HepG2 (cell line): ENCODE results near the gene SDHAF1. TPM values are rescaled to one million over a fixed set of nuclear protein-coding genes. Genes with fewer than 3 reads are reported as not detected.

Source experiments
- ATAC-seq: fragments of 200-7000 bp; cut with Tn5 transposase; 3 replicates; pipeline ENCODE4 v1.9.1; 2020; ENCODE audit warnings: mild to moderate bottlenecking, moderate library complexity
- BruUV-seq: library from RNA; stranded (reverse); fragments of 400-500 nt; replicated peaks from 2 replicates; lab custom pipeline; 2021; lab: Mats Ljungman, UMichigan
- CTCF ChIA-PET: fragments of 300-600 bp; formaldehyde crosslinking; extraction: SDS; loops from one replicate; lab custom pipeline; 2021; ENCODE audit warnings: low total read pairs, inconsistent platforms, low intra/inter-chr PET ratio; lab: Yijun Ruan, JAX
- POLR2A ChIA-PET: fragments of 350-600 bp; sonication (Branson Sonifier 250); formaldehyde crosslinking; loops from one replicate; lab custom pipeline; 2020; ENCODE audit warnings: antibody characterized with exemption, inconsistent platforms; lab: Yijun Ruan, JAX
- DNase-seq: peaks from one replicate; pipeline ENCODE4 v3.0.0-alpha.2; 2015; ENCODE audit warnings: low spot score
- FAIRE-seq: peaks from 3 replicates; lab custom pipeline; 2011; peaks lifted over from hg19 to GRCh38; lab: Jason Lieb, UNC
- H2AFZ ChIP-seq: one replicate; pipeline ENCODE4 v1.6.1; 2011; ENCODE audit warnings: low read length, inconsistent platforms
- H3K27ac ChIP-seq: fragments of 300-600 bp; 3 replicates; pipeline ENCODE4 v1.8.0; 2011; ENCODE audit warnings: mixed run types, mild to moderate bottlenecking, mixed read lengths, low read length, inconsistent platforms; ENCODE audit not compliant: insufficient read depth; ENCODE audit errors: extremely low read length
- H3K27me3 ChIP-seq, 2 experiments: fragments of 200-600 bp in 1 of 2; 2 replicates in 1 of 2; 3 replicates in 1 of 2; pipeline versions ENCODE4 v1.6.0 to v1.8.0; 2011; ENCODE audit warnings: low read length in 2 of 2, mild to moderate bottlenecking in 2 of 2, moderate library complexity in 2 of 2, inconsistent platforms in 1 of 2; ENCODE audit not compliant: insufficient read depth in 2 of 2, control insufficient read depth in 1 of 2
- H3K36me3 ChIP-seq, 2 experiments: fragments of 200-600 bp in 1 of 2; replicated peaks in 1 of 2; 2 replicates in 1 of 2; 3 replicates in 1 of 2; pipeline versions ENCODE4 v1.5.1 to v1.8.0; 2011; ENCODE audit warnings: low read length in 2 of 2, inconsistent platforms in 1 of 2; ENCODE audit not compliant: insufficient read depth in 2 of 2, control insufficient read depth in 1 of 2
- H3K4me1 ChIP-seq: 2 replicates; pipeline ENCODE4 v1.5.1; 2012; ENCODE audit warnings: low read length, inconsistent platforms; ENCODE audit not compliant: insufficient read depth
- H3K4me2 ChIP-seq: 2 replicates; pipeline ENCODE4 v1.6.0; 2011; ENCODE audit warnings: low read depth, low read length, inconsistent platforms
- H3K4me3 ChIP-seq, 3 experiments: fragments of 200-600 bp in 1 of 3; sonication (generic), shearing (Covaris generic) in 1 of 3; replicated peaks in 1 of 3; 2 replicates each; pipeline ENCODE4 v1.5.1; 2011 to 2016; ENCODE audit warnings: low read length in 3 of 3, inconsistent platforms in 2 of 3, low read depth in 2 of 3, mild to moderate bottlenecking in 2 of 3, control low read depth in 1 of 3, mixed read lengths in 1 of 3; ENCODE audit not compliant: insufficient read depth in 1 of 3
- H3K79me2 ChIP-seq: one replicate; pipeline ENCODE4 v1.6.1; 2011; ENCODE audit warnings: low read length, inconsistent platforms; ENCODE audit not compliant: insufficient read depth
- H3K9ac ChIP-seq: 2 replicates; pipeline ENCODE4 v1.6.0; 2011; ENCODE audit warnings: mild to moderate bottlenecking, low read depth, low read length, inconsistent platforms; ENCODE audit not compliant: insufficient read depth
- H3K9me3 ChIP-seq: 2 replicates; pipeline ENCODE4 v1.5.1; 2012; ENCODE audit warnings: mild to moderate bottlenecking, low read length
- H4K20me1 ChIP-seq: 2 replicates; pipeline ENCODE4 v1.6.0; 2011; ENCODE audit warnings: inconsistent platforms, mild to moderate bottlenecking, low read length, moderate library complexity; ENCODE audit not compliant: insufficient read depth
- AGO1 ChIP-seq: fragments of 200-400 bp; formaldehyde crosslinking; IDR thresholded peaks from 2 replicates; pipeline ENCODE4 v1.6.1; 2017; ENCODE audit warnings: mild to moderate bottlenecking, low read depth, low read length, moderate library complexity; ENCODE audit not compliant: poor library complexity, severe bottlenecking
- HNRNPL ChIP-seq: fragments of 200-400 bp; formaldehyde crosslinking; IDR thresholded peaks from 2 replicates; pipeline ENCODE4 v1.6.1; 2017; ENCODE audit warnings: mild to moderate bottlenecking, low read depth, low read length
- KDM5B ChIP-seq: sonication (generic); formaldehyde crosslinking; IDR thresholded peaks from 2 replicates; pipeline ENCODE4 v1.4.0; 2020; ENCODE audit warnings: missing genetic modification reagents, mild to moderate bottlenecking, borderline replicate concordance
- NFYC ChIP-seq: IDR thresholded peaks from 2 replicates; pipeline ENCODE4 v1.6.1; 2016; ENCODE audit warnings: missing genetic modification reagents, missing compliant biosample characterization
- RBFOX2 ChIP-seq: fragments of 200-400 bp; formaldehyde crosslinking; IDR thresholded peaks from 2 replicates; pipeline ENCODE4 v1.6.1; 2017; ENCODE audit warnings: low read depth, mild to moderate bottlenecking, low read length
- SUZ12 ChIP-seq: fragments of 150-350 bp; IDR thresholded peaks from 2 replicates; pipeline ENCODE4 v1.6.1; 2014; ENCODE audit warnings: low read depth, low read length
- ZNF556 ChIP-seq: sonication (generic); formaldehyde crosslinking; IDR thresholded peaks from 2 replicates; pipeline ENCODE4 v1.4.0; 2020; ENCODE audit warnings: mild to moderate bottlenecking, missing genetic modification reagents, borderline replicate concordance
- ZNF577 ChIP-seq: sonication (generic); formaldehyde crosslinking; IDR thresholded peaks from 2 replicates; pipeline ENCODE4 v1.4.0; 2020; ENCODE audit warnings: mild to moderate bottlenecking, low read depth, missing genetic modification reagents, borderline replicate concordance
- ZNF614 ChIP-seq: IDR thresholded peaks from 2 replicates; pipeline ENCODE4 v1.6.1; 2018; ENCODE audit warnings: missing biosample characterization, missing genetic modification reagents, inconsistent platforms, borderline replicate concordance
- WGBS: methylation state at CpG from one replicate; pipeline ENCODE4 v1.1.6; 2017; ENCODE audit warnings: low lambda C conversion rate; 5-methylcytosine and 5-hydroxymethylcytosine counted together
- in situ Hi-C: cut with HindIII; loops from 2 replicates; pipeline ENCODE4 v1.10.0; 2017; ENCODE audit warnings: low pct_unique_long_range_greater_than_20kb; ENCODE audit not compliant: extremely low pct_ligation_motif_present
- intact Hi-C: fragments of 100-400 bp; cut with micrococcal nuclease; formaldehyde crosslinking; loops from one replicate; pipeline ENCODE4 v1.10.0; 2022; ENCODE audit not compliant: unreplicated experiment
- polyA plus RNA-seq, 8 experiments: library from polyadenylated mRNA; depleted of rRNA in 3 of 8; stranded (reverse) in 7 of 8; unstranded in 1 of 8; fragments of >200 nt; fragmentation: Illumina TruSeq in 4 of 8; extraction: Trizol in 4 of 8; gene quantifications; 2 replicates each; pipeline versions ENCODE4 v1.2.1 to v1.2.3, GENCODE V29; 2011 to 2016; ENCODE audit warnings: low read depth in 4 of 8, missing spikeins in 1 of 8, mixed read lengths in 1 of 8; ENCODE audit not compliant: insufficient read depth in 1 of 8
- total RNA-seq, 5 experiments: library from RNA; depleted of rRNA; stranded (reverse); fragments of >200 nt; fragmentation: Illumina TruSeq; extraction: Trizol; gene quantifications; 2 replicates each; pipeline ENCODE4 v1.2.3, GENCODE V29; 2016; ENCODE audit warnings: low read depth in 1 of 5

The SDHAF1 gene
- total and polyA plus RNA-seq, 2 of the 13 experiments (the other 11 are each of a cell fraction or from before 2014, with no cell fraction given), result 17.8 to 22.8 TPM

- no peaks in the 10 kb centered on the region; a peak in 1 of 5 replicates for H3K27me3 ChIP-seq
- FAIRE-seq (no peak), DNase-seq (no peak), ATAC-seq (no peak)
- no peak overlapping the region for H3K27ac ChIP-seq
- no peak overlapping the region for H3K4me3 ChIP-seq
- CTCF ChIA-PET, result no interaction called here
- intact Hi-C loops, result no loop called here
- no peak overlapping the region for H3K4me2 ChIP-seq
- TF ChIP-seq RBFOX2, result 0 out of 2 replicates have a peak, but pooled peaks have one; percentile 24
- no peak for TF ChIP-seq ZNF556 (CRISPR knock-in tag)
- H3K36me3 ChIP-seq, result peaks cover 1 to 13% of the 10 kb centered on the region in 2 experiments; a peak in 4 of 5 replicates
- H3K9me3 ChIP-seq, result no peaks in the 10 kb centered on the region
- 98% methylated on average over 4 of the region's 4 CpGs for WGBS
- H3K9ac ChIP-seq, result no peak overlapping the region
- H4K20me1 ChIP-seq, result 0 out of 2 replicates have a peak, but pooled peaks cover 4% of the 10 kb centered on the region
- H3K4me1 ChIP-seq, result peaks cover 54% of the 10 kb centered on the region
- in situ Hi-C loops, result no loop called here
- POLR2A ChIA-PET, result interaction anchor here (1.4 to 1.8 kb wide), 2 partner anchors 8 to 56 kb away, joined by 3 to 5 read pairs; partner anchors contain the start of gene SDHAF1
- no peak overlapping the region for H2AFZ ChIP-seq
- BruUV-seq, result no TSS peak
- H3K79me2 ChIP-seq, result peaks cover 5% of the 10 kb centered on the region
Observed at GRCh38 chr19:36003284-36003683, 8.3 kb downstream of the SDHAF1 start.

GRCh38 chr19:36006955-36007354 is 12.0 kb downstream of the SDHAF1 start:
- Histone ChIP-seq H3K4me2 (no peak overlapping the region; the same call in 1 of the 2 replicates), H3K27ac (no peak overlapping the region), H2AFZ (no peak overlapping the region), H3K9me3 (no peaks in the 10 kb centered on the region), H3K9ac (no peak overlapping the region), H3K4me3 (peak overlapping the region in 1 of 3 experiments; percentile 93; a peak in 1 of 6 replicates), H4K20me1 (no peaks in the 10 kb centered on the region), H3K4me1 (peaks cover 38% of the 10 kb centered on the region), H3K79me2 (peaks cover 6% of the 10 kb centered on the region), H3K36me3 (peaks cover 0 to 10% of the 10 kb centered on the region in 2 experiments; a peak in 3 of 5 replicates), H3K27me3 (no peaks in the 10 kb centered on the region; a peak in 1 of 5 replicates)
- ChIA-PET CTCF (no interaction called here), POLR2A (interaction anchor here (0.6 kb wide), 1 partner anchor 1936 kb away, joined by 3 read pairs; no protein-coding TSS in a partner anchor)
- intact Hi-C loops (loop anchor here (1.0 kb wide), 1 partner anchor 7 kb away; the partner anchor contains the start of gene ALKBH6), in situ Hi-C loops (no loop called here)
- WGBS, result 100% methylated on average over 2 of the region's 5 CpGs
- no peak for TF ChIP-seq ZNF614 (CRISPR knock-in tag)
- TF ChIP-seq ZNF577 (CRISPR knock-in tag), result no peak
- TF ChIP-seq HNRNPL, result 0 out of 2 replicates have a peak, but pooled peaks have one; percentile 35
- TF ChIP-seq KDM5B, result 0 out of 2 replicates have a peak, but pooled peaks have one; percentile 33
- TF ChIP-seq NFYC (CRISPR knock-in tag), result no peak
- peak; percentile 61 for TF ChIP-seq AGO1
- TF ChIP-seq SUZ12, result no peak
- ATAC-seq (no peak), FAIRE-seq (no peak), DNase-seq (no peak)
- no TSS peak for BruUV-seq
